Epithelial cell of prostate (primary cell): ENCODE measurements around the gene GRK6.
A peak's percentile ranks its signal among the peaks of the same experiment; 100 is the strongest.
"Not testable (repeated sequence)": the region's sequence is repeated elsewhere in the genome, so short reads cannot be mapped to it uniquely, and the experiment has no call there.

Experiments
- DNase-seq: peaks from one replicate; pipeline ENCODE4 v3.0.0-alpha.2; 2011; ENCODE audit warnings: low read depth, low spot score
- H3K27ac ChIP-seq: fragments of 450-650 bp; 2 replicates; pipeline ENCODE4 v1.5.1; 2017; ENCODE audit warnings: mild to moderate bottlenecking

Gene GRK6

GRCh38 chr5:177396807-177397206 is 29.7 kb upstream of the GRK6 start:
- no peak overlapping the region for H3K27ac ChIP-seq
- no peak for DNase-seq

- no peak for DNase-seq
- no peak overlapping the region for H3K27ac ChIP-seq
Observed at GRCh38 chr5:177397875-177398390, 28.5 kb upstream of the GRK6 start.

DNA sequence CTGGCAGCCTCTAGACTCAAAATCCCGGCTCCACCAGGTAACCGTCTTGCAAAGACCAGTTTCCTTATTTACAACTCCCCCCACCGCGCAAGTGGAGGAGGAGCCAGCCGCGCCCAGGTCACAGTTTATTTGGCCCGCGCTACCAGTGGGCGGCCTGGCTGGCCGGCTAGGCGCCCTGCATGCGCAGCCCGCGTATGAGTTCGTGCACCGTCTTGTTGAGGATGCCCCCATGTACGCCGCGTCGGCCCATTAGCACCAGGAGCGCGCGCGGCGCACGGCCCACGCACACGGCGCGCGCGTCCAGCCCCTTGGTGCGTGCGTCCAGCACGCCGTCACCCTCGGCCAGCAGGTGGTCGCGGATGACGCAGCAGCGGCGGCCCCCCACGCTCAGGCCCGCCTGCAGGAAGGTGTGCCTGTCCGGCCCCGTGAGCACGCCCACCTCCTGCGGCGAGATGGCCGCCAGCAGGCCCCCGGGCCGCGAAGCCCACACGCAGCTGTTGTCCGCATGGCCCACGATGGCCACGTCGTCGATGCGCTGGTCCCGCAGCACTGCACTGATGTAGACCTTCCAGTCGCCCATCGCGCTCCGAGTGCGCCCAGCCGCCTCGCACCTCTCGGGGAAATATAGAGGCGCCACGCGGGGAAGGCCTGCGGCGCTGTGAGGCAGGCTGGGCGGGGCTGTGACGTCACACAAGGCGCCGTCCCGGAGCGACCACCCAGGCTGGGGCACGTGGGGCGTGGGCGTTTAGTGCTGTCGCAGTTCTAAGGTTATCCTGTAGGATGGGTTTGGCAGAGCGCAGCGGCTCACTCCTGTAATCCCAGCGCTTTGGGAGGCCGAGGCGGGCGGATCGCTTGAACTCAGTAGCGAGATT is 26.2 kb upstream of the GRK6 start, which contains the start of gene PFN3:
TSS of gene PFN3 (minus strand) at position 665 of the 872 bp plus-strand sequence. CDS start at position 580, 85 bp downstream.
- DNase-seq, result no peak
- no peak within 1 kb of the TSS for H3K27ac ChIP-seq

GRCh38 chr5:177402271-177403043 is 24.0 kb upstream of the GRK6 start:
- peak; percentile 60 for DNase-seq
- H3K27ac ChIP-seq, result peak overlapping the region; percentile 23

- H3K27ac ChIP-seq, result peak overlapping the region; percentile 23
- no peak for DNase-seq
Observed at GRCh38 chr5:177403102-177403791, 23.2 kb upstream of the GRK6 start.

- no peak for DNase-seq
- H3K27ac ChIP-seq, result peak overlapping the region; percentile 23
Observed at GRCh38 chr5:177403792-177404640, 22.5 kb upstream of the GRK6 start.

- H3K27ac ChIP-seq, result no peak overlapping the region
- DNase-seq, result no peak
Observed at GRCh38 chr5:177404641-177405179, 21.8 kb upstream of the GRK6 start.

DNA sequence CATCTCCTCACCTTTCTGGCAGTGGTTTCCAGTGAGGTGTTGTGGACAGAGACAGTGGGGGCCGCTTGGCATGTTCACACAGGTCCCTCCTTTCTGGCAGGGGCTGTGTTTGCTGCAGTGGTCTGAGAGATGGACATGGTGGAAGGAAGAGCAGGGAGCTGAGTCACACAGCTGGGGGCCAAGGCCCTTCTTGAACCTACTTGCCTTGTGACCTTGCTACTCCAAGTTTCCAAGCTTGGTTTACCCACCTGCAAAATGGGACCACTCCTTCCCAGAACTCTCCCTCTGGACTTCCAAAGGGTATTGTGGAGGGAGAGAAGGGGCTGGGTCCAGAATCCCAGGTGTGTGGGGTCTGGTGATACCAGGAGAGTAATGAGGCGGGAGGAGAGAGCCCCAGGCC is 21.2 kb upstream of the GRK6 start:
- no peak for DNase-seq
- H3K27ac ChIP-seq, result no peak overlapping the region

GRCh38 chr5:177405805-177406204 is 20.7 kb upstream of the GRK6 start:
- DNase-seq, result no peak
- H3K27ac ChIP-seq, result no peak overlapping the region

GRCh38 chr5:177409043-177409801 is 17.3 kb upstream of the GRK6 start, which contains the start of gene F12:
Gene F12 (minus strand): TSS chr5:177409564. CDS start chr5:177409527, 37 bp downstream.
- DNase-seq, result no peak
- no peak within 1 kb of the TSS for H3K27ac ChIP-seq

GRCh38 chr5:177410575-177410974 is 15.9 kb upstream of the GRK6 start:
- H3K27ac ChIP-seq, result no peak overlapping the region

GRCh38 chr5:177412603-177413233 is 13.8 kb upstream of the GRK6 start:
- H3K27ac ChIP-seq, result no peak overlapping the region
- DNase-seq, result no peak

More at GRCh38 chr5:177410575-177410974, 15.9 kb upstream of the GRK6 start:
- no peak for DNase-seq

DNA sequence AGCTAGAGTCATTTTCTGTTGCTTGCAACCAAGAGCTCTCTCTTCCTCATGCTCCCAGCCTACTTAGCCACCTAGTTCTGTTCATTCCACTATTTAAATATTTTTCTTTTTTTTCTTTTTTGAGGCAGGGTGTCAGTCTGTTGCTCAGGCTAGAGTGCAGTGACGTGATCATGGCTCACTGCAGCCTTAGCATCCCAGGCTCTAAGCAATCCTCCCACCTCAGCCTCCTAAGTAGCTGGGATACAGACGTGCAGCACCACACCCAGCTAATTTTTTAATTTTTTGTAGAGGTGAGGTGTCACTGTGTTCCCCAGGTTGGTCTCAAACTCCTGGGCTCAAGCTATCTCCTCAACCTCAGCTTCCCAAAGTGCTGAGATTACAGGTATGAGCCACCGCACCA is 12.0 kb upstream of the GRK6 start:
- DNase-seq, result no peak
- no peak overlapping the region for H3K27ac ChIP-seq

GRCh38 chr5:177417081-177417480 is 9.4 kb upstream of the GRK6 start:
- H3K27ac ChIP-seq, DNase-seq: not testable (repeated sequence)

- no peak overlapping the region for H3K27ac ChIP-seq
- DNase-seq, result no peak
Observed at GRCh38 chr5:177419046-177419445, 7.4 kb upstream of the GRK6 start.

DNA sequence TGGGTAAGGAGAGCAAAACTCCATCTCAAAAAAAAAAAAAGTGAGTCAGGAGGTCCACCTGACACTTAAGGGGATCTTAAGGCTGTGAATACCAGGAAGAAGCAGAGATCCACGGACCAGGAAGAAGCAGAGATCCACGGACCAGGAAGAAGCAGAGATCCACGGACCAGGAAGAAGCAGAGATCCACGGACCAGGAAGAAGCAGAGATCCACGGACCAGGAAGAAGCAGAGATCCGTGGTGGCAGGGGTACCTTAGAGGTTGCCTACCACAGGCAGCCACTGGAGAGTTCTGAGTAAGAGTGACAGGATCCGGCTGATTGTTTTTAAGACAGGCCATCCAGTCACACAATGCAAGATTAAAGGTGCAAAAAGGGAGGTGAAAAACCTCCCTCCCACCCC is 6.0 kb upstream of the GRK6 start:
- H3K27ac ChIP-seq, DNase-seq: not testable (repeated sequence)

- DNase-seq, result no peak
- no peak overlapping the region for H3K27ac ChIP-seq
Observed at GRCh38 chr5:177421062-177421798, 5.2 kb upstream of the GRK6 start.
